ENCODE results near the gene PGS1. TPM values are rescaled to one million over a fixed set of nuclear protein-coding genes. Genes with fewer than 3 reads are reported as not detected.

PGS1 gene
- total and polyA plus RNA-seq, 2 of the 8 experiments (the other 6 are each of a cell fraction or from before 2014, with no cell fraction given) = 46.7 to 60.0 TPM

- no peak for TF ChIP-seq NANOG (IDR thresholded peaks at IDR 0.05; ENCODE audit: insufficient read depth, low read depth, low read length, poor library complexity, severe bottlenecking)
- TF ChIP-seq ZNF274 (IDR thresholded peaks at IDR 0.05; ENCODE audit: borderline replicate concordance, extremely low read depth, low read length) = no peak
- no peak for TF ChIP-seq GABPA (IDR thresholded peaks at IDR 0.05; ENCODE audit: borderline replicate concordance, insufficient read depth, low read length)
- no peak for TF ChIP-seq KDM1A (IDR thresholded peaks at IDR 0.05; ENCODE audit: borderline replicate concordance, low read length)
- TF ChIP-seq POU5F1 (IDR thresholded peaks at IDR 0.05; ENCODE audit: low read depth, low read length) = no peak
- TF ChIP-seq SIN3A (conservative IDR thresholded peaks at IDR 0.05 in 1 of 2, IDR thresholded peaks at IDR 0.05 in 1 of 2; ENCODE audit: low read depth in 1 of 2, low read length in 2 of 2) = no peak
- TF ChIP-seq FOSL1 (IDR thresholded peaks at IDR 0.05; ENCODE audit: insufficient read depth, low read depth, low read length) = no peak
These were observed 49.7 kb downstream of the PGS1 start (continued) for GRCh38 chr17:78428025-78428575.
